ENCODE data around the gene BAZ2B. TPM values are rescaled to one million over a fixed set of nuclear protein-coding genes. Genes with fewer than 3 reads are reported as not detected.

BAZ2B gene
- total RNA-seq, 1 donor, result 63.5 TPM

DNA sequence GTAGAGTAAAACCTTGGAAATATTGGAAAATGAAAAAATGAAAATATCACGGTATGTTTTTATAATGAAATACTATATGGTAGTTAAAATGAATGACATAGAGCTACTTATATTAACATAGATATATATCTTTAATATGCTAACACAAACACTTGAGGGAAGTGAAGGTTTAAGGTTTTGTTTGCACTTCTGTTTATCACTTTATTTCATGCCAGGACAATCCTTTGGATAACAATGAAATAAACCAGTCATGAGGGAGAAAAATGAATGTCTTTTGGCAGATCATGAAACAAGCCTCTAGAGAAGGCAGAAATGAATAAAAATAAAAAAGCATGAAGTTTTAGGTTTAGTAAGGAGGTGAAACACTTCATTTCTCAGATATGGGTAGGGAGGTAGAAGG, 89.9 kb downstream of the BAZ2B start:
- no peak overlapping the region for H3K4me3 ChIP-seq (ENCODE audit: low read depth, low read length)
- TF ChIP-seq, protein P1, sequence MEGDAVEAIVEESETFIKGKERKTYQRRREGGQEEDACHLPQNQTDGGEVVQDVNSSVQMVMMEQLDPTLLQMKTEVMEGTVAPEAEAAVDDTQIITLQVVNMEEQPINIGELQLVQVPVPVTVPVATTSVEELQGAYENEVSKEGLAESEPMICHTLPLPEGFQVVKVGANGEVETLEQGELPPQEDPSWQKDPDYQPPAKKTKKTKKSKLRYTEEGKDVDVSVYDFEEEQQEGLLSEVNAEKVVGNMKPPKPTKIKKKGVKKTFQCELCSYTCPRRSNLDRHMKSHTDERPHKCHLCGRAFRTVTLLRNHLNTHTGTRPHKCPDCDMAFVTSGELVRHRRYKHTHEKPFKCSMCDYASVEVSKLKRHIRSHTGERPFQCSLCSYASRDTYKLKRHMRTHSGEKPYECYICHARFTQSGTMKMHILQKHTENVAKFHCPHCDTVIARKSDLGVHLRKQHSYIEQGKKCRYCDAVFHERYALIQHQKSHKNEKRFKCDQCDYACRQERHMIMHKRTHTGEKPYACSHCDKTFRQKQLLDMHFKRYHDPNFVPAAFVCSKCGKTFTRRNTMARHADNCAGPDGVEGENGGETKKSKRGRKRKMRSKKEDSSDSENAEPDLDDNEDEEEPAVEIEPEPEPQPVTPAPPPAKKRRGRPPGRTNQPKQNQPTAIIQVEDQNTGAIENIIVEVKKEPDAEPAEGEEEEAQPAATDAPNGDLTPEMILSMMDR (IDR thresholded peaks at IDR 0.05; ENCODE audit: insufficient read depth, low read depth, low read length), result no peak
- no peak for DNase-seq (ENCODE audit: low read depth)

DNA sequence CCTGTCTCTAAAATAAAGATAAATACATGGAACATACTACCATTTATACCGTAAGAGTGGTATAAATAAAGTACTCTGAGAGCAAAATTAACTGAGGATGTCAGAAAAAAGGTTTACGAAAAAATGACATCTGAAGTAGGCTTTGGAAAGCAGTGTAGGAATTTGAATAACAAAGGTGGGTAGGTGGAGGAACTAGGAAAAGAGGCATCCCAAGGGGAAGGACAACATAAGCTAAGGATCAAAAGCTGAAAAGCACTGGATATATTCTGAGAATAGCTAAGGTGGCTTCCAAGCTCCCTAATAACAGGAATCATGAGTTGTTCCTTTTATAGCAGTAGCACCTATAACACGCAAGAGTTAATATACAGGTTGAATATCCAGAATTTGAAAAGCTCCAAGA, 91.3 kb downstream of the BAZ2B start:
- H3K4me3 ChIP-seq (ENCODE audit: low read depth, low read length), result no peak overlapping the region
- DNase-seq (ENCODE audit: low read depth), result no peak
- TF ChIP-seq, protein P1 (IDR thresholded peaks at IDR 0.05; ENCODE audit: insufficient read depth, low read depth, low read length), result no peak

DNA sequence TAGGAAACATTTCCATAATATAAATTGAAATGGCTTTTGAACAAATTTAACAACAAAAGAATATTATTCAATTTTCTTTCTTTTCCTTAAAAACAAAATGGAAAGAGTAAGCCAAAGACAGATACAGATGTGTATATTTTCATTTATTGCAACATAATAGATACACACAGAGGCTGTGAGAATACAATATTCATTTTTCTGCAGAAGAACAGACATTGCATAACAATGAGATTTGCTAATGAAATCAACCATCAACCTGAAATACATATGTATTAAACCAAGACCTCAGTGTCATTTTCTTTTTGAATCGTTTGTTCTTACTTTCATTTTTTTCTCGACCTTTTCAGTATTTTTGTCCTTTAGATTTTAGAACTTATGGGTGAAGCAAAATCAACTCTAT, 95.1 kb downstream of the BAZ2B start:
- TF ChIP-seq, protein P1 (IDR thresholded peaks at IDR 0.05; ENCODE audit: insufficient read depth, low read depth, low read length), result no peak
- H3K4me3 ChIP-seq (ENCODE audit: low read depth, low read length), result no peak overlapping the region
- DNase-seq (ENCODE audit: low read depth), result no peak

DNA sequence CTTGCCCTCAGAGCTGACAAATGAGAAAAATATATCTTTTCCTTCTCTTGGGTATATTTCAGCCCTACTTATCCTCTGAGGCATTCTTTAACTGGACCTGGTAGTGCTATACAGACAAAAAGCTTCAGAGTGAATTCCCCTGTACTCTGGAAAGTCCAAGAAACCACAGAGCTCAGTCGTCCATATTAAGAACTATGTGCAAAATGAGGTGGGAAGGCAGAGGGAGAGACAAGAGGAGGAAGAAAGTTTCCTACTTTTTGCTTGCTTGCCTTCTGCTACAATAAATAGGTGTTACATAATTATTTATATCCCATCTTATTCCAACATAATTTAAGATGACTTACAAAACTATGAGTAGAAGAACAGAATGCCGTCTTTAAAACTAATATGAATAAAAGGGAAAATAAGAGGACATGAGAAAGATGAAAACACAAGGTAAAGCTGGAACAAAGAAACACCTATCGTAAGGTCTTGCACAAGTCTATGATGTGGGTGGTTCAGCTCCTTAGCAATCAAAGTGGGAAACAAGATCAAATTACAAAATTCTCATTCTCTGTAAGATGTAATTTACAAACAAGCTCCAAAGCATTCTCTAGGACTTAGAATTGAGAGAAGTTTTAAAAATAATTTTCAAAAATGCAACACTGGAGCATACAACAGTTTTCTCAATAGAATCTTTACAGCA, 97.9 kb downstream of the BAZ2B start:
- TF ChIP-seq, protein P1 (IDR thresholded peaks at IDR 0.05; ENCODE audit: insufficient read depth, low read depth, low read length), result no peak
- no peak overlapping the region for H3K4me3 ChIP-seq (ENCODE audit: low read depth, low read length)
- DNase-seq (ENCODE audit: low read depth), result peak; percentile 16

DNA sequence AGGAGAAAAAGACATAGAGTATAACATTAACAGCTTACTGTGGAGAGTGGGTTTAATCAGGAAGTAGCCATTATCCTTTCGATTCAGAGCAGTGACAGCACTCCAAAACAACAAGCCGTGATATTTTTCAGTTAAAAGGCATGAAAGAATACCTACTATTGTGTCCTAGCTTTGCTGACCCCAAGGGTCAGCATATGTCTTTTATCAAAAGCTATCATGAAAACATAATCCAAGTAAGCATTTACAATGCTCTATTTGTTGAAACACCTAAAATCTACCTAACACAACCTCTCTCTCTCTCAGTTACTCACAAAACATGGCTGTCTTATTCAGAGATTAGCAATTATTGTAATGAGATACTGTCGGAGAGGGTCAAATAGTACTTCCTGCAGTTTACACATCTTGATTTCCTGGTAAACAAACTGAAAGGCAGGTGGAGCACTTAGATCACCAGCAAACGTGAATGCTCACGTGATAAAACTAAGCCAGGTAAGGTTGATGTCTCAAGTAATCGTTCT, 100.0 kb downstream of the BAZ2B start:
- TF ChIP-seq, protein P1 (IDR thresholded peaks at IDR 0.05; ENCODE audit: insufficient read depth, low read depth, low read length), result no peak
- DNase-seq (ENCODE audit: low read depth), result peak; percentile 28

DNA sequence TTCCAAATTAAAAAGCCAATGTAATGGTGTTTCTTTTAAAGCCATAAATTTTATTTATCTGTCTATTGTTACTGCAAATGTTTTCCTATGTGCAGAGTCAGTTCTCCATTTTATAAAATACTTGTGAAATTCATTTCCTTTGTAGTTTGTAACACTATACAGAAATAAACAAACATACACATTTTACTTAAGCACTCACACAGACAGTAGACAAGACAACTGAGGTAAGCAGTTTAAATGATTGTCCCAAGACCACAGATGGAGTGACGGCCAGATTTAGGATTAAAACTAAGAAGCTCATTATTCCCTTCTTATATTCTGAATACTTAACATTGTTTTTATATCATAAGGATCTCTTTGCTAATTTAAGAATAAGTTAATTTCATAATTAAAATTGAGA, 100.9 kb downstream of the BAZ2B start:
- DNase-seq (ENCODE audit: low read depth), result no peak
- TF ChIP-seq, protein P1 (IDR thresholded peaks at IDR 0.05; ENCODE audit: insufficient read depth, low read depth, low read length), result no peak
- no peak overlapping the region for H3K4me3 ChIP-seq (ENCODE audit: low read depth, low read length)

More for the DNA sequence above, 100.0 kb downstream of the BAZ2B start:
- H3K4me3 ChIP-seq (ENCODE audit: low read depth, low read length), result peak overlapping the region; percentile 44

DNA sequence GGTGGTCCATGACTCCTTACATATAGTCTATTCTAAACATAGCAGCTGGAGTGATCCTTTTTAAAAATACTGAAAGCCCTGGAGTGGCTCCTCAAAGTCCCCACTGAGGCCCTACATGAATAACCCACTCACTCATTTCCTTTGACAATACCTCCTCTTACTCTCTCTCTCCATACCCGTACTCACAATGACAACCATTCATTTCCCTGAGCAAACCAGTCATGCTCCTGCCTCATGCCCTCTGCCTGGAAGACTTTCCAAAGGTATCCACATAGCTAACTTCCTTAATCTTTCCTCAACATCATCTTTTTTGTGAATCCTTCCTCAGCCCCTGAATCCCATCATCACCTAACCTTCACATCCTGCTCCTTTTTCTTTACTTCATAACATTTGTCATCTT, 102.6 kb downstream of the BAZ2B start:
- H3K4me3 ChIP-seq (ENCODE audit: low read depth, low read length), result no peak overlapping the region
- TF ChIP-seq, protein P1 (IDR thresholded peaks at IDR 0.05; ENCODE audit: insufficient read depth, low read depth, low read length), result no peak
- no peak for DNase-seq (ENCODE audit: low read depth)
